Neuron (in vitro differentiated cells): ENCODE results near the gene SRPX2.

Source experiments
- H2AFZ ChIP-seq: one replicate; pipeline ENCODE4 v1.6.1; 2013; ENCODE audit warnings: low read depth, mild to moderate bottlenecking, inconsistent platforms, low read length, moderate library complexity
- H3K27me3 ChIP-seq: one replicate; pipeline ENCODE4 v1.6.1; 2013; ENCODE audit warnings: low read length; ENCODE audit not compliant: insufficient read depth
- H3K36me3 ChIP-seq: one replicate; pipeline ENCODE4 v1.6.1; 2013; ENCODE audit warnings: low read length; ENCODE audit not compliant: insufficient read depth
- H3K4me1 ChIP-seq: one replicate; pipeline ENCODE4 v1.6.1; 2013; ENCODE audit warnings: low read length; ENCODE audit not compliant: insufficient read depth
- H3K4me3 ChIP-seq: 2 replicates; pipeline ENCODE4 v1.5.1; 2013; ENCODE audit warnings: mild to moderate bottlenecking, low read length, moderate library complexity
- H3K9me3 ChIP-seq: one replicate; pipeline ENCODE4 v1.6.1; 2013; ENCODE audit warnings: low read length

Gene SRPX2

DNA sequence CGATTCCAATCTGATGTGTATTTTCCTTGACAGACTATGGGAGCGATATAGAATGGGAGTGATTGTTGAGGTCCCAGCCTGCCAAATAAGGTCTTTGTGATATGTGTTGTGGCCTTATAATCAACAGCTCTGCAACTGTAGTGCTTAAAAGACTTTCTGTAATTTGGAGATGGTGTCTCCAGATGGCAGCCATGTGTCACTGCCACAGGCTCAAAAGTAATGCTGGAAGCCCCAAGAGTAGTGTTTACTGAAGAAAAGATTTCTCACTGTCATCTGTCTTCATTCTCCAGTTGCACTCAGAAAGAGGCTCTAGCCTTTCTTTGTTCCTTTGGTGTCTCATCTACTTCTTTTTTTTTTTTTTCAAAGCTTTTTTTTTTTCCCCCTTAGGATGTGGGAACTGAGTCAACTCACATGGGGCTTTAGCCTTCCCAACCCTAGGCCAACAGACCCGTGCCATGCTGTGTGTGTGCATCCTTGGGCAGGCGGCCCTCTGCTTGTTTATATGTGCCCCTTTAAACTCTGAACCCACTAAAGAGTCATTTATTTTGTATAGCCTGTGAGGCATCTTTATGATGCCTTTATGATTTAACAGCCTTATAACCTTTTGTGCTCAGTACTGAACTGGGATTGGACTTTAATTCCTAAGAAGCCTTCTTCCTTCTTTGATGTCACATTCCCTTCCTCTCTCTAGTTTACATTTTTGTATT is 15.6 kb downstream of the SRPX2 start:
- no peaks in the 10 kb centered on the region for H3K9me3 ChIP-seq
- H2AFZ ChIP-seq: no peak overlapping the region

DNA sequence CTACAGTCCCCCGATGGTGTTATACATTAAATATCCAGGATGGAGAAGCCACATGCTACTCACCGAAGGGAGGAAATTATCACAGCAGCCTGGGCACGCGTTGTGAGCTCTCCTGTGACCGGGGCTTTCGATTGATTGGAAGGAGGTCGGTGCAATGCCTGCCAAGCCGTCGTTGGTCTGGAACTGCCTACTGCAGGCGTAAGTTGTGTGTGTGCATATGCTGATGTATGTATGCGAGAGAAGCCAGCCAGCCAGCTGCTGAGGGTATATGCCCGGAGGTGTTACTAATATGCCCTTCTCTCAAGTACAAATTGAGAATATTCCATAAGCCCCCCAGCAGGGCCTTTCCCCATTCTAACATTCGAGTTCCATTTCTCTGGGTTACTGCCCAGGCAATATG is 18.2 kb downstream of the SRPX2 start:
- Histone ChIP-seq H3K9me3 (no peaks in the 10 kb centered on the region), H2AFZ (no peak overlapping the region), H3K4me1 (no peaks in the 10 kb centered on the region), H3K4me3 (no peak overlapping the region), H3K27me3 (no peaks in the 10 kb centered on the region), H3K36me3 (no peaks in the 10 kb centered on the region)

More for the DNA sequence above, 15.6 kb downstream of the SRPX2 start:
- H3K4me3 ChIP-seq: no peak overlapping the region
- H3K4me1 ChIP-seq: no peaks in the 10 kb centered on the region
- no peaks in the 10 kb centered on the region for H3K36me3 ChIP-seq
- H3K27me3 ChIP-seq: no peaks in the 10 kb centered on the region

DNA sequence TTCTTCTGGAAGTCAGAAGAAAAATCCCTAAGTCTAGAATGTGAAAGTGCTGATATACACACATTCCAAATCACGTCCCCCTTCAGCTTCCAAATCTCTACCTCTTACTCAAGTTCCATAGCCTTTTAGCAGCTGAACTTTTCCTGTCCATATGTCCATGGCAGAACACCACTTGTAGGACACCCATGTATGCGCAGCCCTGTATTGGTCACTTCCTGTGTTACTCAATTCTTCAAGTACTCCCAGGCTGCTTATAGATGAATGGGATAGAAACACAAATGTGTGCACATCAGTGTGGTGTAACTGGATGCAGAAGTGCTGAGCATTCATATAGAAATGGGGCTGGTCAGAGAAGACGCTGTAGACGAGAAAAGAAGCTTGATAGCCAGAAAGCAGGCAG is 18.8 kb downstream of the SRPX2 start:
- no peak overlapping the region for H2AFZ ChIP-seq
- no peaks in the 10 kb centered on the region for H3K9me3 ChIP-seq
- H3K36me3 ChIP-seq: no peaks in the 10 kb centered on the region
- no peak overlapping the region for H3K4me3 ChIP-seq
- no peaks in the 10 kb centered on the region for H3K4me1 ChIP-seq
- H3K27me3 ChIP-seq: no peaks in the 10 kb centered on the region

DNA sequence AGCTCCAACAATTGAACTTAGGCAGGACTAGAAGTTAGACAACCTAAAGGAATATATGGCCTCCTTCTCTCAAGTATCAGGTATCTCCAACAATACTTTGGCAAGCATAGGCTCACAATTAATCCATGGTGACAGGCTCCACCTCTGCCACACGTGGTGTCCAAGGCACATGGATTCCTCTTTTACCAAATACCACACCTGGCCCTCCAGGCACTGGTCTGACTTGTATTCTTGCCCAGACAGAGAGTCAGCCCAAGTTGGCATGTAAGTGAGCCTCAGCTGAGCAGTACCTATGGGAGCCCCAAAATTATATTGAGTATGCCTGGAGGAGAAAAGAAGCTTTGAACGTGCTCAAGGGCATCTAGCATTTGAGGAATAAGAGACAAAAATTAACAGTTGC is 19.6 kb downstream of the SRPX2 start:
- H3K9me3 ChIP-seq: no peaks in the 10 kb centered on the region
- no peak overlapping the region for H2AFZ ChIP-seq
- H3K4me3 ChIP-seq: no peak overlapping the region
- H3K36me3 ChIP-seq: no peaks in the 10 kb centered on the region
- H3K27me3 ChIP-seq: no peaks in the 10 kb centered on the region
- H3K4me1 ChIP-seq: no peaks in the 10 kb centered on the region

DNA sequence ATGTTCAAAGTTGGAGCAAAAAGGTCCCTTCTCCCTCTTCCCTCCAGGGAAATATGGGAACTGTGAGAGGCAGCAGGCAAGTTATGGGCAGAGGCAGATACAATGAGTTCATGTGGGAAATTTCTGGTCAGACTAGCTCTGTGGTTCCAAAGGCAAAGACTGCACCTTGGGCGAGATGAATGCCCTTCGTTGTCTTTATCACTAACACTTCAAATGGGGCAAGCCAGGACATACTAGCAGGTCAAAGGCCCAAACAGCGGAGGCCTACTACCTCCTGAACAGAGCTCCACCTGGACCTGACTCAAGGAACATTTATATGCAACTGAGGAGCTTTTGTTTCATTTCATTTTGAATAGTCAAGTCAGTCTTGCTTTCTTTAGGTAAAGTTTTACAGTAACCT is 29.0 kb downstream of the SRPX2 start:
- no peak overlapping the region for H3K4me3 ChIP-seq
- no peaks in the 10 kb centered on the region for H3K36me3 ChIP-seq
- H3K27me3 ChIP-seq: peaks cover 4% of the 10 kb centered on the region
- no peak overlapping the region for H2AFZ ChIP-seq
- H3K9me3 ChIP-seq: no peaks in the 10 kb centered on the region
- no peaks in the 10 kb centered on the region for H3K4me1 ChIP-seq

DNA sequence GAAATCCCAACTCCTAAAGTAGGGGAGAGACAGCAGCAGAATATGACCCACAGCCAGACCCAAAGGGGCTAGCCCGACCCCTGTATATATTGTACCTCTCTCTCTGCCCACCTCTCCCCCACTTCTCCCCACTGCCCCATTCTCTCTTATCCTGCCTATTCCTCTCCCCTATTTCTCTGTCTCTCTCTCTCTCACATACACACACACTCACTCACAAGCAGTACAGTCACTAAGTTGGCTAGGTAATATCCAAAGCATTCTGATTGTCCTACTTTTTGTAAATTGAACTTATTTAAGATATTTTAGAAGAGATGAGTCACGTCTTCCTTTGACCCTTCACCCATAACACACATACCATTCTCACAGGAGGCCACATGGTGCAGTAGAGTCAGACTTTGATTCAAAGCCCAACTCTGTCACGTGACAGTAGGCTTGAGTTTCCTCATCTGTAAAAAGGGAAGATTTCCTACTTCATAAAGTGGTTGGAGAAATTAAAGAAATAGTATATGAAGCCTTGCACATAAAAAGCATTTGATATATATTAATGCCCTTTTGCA is 29.5 kb downstream of the SRPX2 start:
- peaks cover 4% of the 10 kb centered on the region for H3K27me3 ChIP-seq

DNA sequence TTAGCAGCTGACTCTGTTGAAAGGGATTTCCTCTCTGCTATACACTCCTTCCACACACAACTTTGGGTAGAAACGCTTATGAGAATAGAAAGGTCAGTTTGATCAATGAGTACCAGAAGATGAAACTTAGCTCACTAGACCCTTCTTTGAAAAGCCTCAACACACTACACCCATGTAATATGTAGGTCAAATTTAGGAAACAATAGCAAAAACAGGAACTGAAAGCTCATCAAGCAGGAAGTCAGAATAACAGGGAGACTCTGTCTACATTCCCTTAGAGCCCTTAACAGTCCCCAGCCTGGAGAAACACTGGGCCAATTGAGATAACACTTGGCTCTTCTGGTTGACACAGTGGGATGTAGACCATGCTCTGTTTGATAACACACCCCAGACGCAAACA is 30.7 kb downstream of the SRPX2 start:
- peaks cover 4% of the 10 kb centered on the region for H3K27me3 ChIP-seq
- H3K36me3 ChIP-seq: no peaks in the 10 kb centered on the region
- no peaks in the 10 kb centered on the region for H3K4me1 ChIP-seq
- no peak overlapping the region for H3K4me3 ChIP-seq
- no peak overlapping the region for H2AFZ ChIP-seq
- no peaks in the 10 kb centered on the region for H3K9me3 ChIP-seq

More for the DNA sequence above, 29.5 kb downstream of the SRPX2 start:
- Histone ChIP-seq H3K36me3 (no peaks in the 10 kb centered on the region), H3K4me3 (no peak overlapping the region), H3K4me1 (no peaks in the 10 kb centered on the region), H2AFZ (no peak overlapping the region), H3K9me3 (no peaks in the 10 kb centered on the region)

DNA sequence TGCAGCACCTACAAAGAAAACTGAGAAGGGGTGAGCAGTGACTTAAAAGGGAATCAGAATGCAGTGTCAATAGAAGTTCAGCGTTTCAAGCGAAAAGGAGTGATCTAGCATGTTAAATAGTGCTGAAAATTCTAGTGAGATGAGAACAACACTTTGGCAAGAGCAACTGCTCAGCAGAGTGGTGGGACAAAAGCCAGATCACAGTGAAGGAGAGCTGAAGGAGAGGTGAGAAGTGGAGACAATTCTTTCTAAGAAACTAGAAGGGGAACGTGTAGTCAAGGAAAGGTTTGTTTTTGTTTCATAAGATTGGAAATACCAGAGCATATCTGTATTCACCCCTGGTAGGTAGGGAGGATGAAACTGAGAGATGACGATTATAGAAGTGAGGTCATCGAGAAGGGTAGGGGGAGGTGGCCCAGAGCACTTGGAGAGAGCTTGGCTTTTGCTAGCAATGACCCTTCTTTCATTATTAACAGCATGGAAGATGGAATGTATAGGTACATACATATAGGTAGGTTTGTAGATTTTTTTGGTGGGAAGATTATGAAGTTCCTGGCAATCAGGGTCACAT is 33.7 kb downstream of the SRPX2 start:
- Histone ChIP-seq H3K9me3 (no peaks in the 10 kb centered on the region), H3K4me1 (no peaks in the 10 kb centered on the region), H3K36me3 (no peaks in the 10 kb centered on the region), H2AFZ (no peak overlapping the region), H3K27me3 (peaks cover 7% of the 10 kb centered on the region), H3K4me3 (no peak overlapping the region)

DNA sequence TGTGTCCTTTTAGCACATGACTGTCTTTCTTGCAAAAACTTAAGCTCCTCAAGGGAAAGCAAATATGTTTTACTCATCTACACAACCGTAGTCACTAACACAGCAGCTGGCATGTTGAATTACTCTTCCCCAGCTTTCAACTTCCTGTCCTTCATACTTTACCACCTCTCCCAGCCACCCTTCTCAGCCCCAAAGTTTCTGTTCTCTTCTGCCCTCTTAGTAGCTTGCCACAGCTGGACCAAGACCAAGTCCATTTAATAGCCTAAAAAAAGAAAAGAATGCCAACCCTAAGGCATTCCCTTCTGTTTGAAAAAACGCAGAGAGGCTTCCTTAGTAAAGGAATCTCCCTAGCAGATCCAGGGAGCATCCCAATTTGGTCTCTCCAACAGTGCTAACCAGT is 36.8 kb downstream of the SRPX2 start:
- no peak overlapping the region for H2AFZ ChIP-seq

DNA sequence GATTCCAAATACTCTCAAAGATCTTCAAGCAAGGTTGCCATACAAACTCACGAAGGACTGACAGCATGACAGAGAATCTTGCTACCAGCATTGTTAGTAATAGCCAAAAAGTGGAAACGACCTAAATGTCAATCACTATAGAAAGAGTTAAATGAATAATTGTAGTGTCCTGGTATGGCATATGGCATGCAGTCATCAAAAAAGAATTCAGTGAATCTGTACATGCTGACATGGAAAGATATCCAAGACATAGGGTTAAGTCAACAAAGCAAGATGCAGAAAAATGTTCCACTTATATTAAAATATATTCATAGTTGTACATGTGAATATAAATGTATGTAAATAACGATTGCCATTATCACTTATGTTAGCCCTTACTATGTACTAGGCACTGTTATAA is 37.6 kb downstream of the SRPX2 start:
- no peaks in the 10 kb centered on the region for H3K9me3 ChIP-seq
- no peak overlapping the region for H2AFZ ChIP-seq
- no peaks in the 10 kb centered on the region for H3K36me3 ChIP-seq
- H3K27me3 ChIP-seq: peaks cover 6% of the 10 kb centered on the region
- no peak overlapping the region for H3K4me3 ChIP-seq
- no peaks in the 10 kb centered on the region for H3K4me1 ChIP-seq

More for the DNA sequence above, 36.8 kb downstream of the SRPX2 start:
- Histone ChIP-seq H3K4me3 (no peak overlapping the region), H3K9me3 (no peaks in the 10 kb centered on the region), H3K27me3 (peaks cover 5% of the 10 kb centered on the region), H3K36me3 (no peaks in the 10 kb centered on the region), H3K4me1 (no peaks in the 10 kb centered on the region)

DNA sequence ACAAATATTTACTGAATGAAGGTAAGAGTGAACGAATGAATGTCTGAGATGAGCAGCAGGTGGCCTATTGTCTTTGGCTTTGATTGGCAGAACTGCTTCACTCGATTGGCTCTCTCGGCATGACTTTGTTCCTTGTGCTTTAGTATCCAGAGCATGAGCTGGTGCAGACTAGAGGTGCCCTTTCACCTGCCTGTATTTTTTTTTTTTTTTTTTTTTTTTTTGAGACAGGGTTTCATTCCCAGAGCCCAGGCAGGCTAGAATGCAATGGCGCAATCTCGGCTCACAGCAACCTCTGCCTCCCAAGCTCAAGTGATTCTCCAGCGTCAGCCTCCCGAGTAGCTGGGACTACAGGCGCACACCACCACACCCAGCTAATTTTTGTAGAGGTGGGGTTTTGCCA is 38.9 kb downstream of the SRPX2 start:
- Histone ChIP-seq H2AFZ (no peak overlapping the region), H3K9me3 (no peaks in the 10 kb centered on the region), H3K4me3 (no peak overlapping the region), H3K27me3 (peaks cover 8% of the 10 kb centered on the region), H3K4me1 (no peaks in the 10 kb centered on the region), H3K36me3 (no peaks in the 10 kb centered on the region)

DNA sequence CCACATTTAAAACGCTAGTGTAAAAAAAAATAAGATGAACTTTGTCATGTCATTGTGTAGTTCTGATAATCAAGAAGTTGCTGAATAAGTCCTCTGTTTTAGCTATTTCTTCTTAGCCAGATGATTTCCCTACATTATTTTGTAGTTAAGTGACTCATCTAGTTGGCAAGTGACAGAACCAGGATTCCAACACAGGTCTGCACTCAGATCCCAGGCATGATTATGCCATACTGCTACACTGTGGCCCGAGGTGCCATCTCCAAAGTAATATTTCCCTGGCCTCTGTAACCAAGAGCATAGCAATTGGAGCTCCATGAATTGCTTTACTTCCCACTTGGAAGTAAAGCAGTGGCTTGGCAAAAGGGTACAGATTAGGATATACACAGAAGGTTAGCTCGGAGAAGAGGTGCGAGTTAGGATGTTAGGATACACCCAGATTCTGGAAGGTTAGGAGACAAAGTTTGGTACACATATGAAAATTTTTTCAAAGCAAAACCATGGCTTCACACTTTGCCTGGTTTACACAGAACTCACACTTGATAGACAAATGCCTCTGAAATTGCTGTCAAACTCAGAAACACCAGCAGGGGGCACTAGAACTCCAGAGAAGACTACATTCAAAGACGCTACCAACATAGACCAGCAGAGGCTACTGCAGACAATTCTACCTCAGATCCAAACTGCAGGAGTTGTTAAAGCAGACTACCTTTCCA is 41.4 kb downstream of the SRPX2 start:
- no peaks in the 10 kb centered on the region for H3K36me3 ChIP-seq
- peaks cover 5% of the 10 kb centered on the region for H3K27me3 ChIP-seq
- no peaks in the 10 kb centered on the region for H3K9me3 ChIP-seq
- H2AFZ ChIP-seq: no peak overlapping the region
- no peak overlapping the region for H3K4me3 ChIP-seq
- H3K4me1 ChIP-seq: no peaks in the 10 kb centered on the region

DNA sequence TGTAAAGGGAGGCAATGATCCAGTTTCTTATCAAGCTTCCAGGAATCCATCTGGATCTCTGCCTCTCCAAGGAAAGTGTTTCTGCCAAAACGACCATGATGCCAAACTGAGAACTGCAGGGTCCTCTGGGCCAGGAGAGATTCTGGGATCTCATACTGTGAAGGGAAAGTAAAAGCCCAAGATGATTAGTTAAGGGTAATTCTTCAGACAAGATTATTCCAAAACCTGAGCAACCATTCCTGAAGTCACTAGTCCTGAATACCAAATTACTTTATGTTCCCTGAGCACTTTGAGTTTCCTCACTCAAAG is 42.0 kb downstream of the SRPX2 start:
- H3K36me3 ChIP-seq: no peaks in the 10 kb centered on the region
- no peaks in the 10 kb centered on the region for H3K4me1 ChIP-seq
- H3K9me3 ChIP-seq: no peaks in the 10 kb centered on the region
- peaks cover 5% of the 10 kb centered on the region for H3K27me3 ChIP-seq
- H2AFZ ChIP-seq: no peak overlapping the region
- H3K4me3 ChIP-seq: no peak overlapping the region
